DOHH2 (cell line): ENCODE measurements around the gene SPN.

Experiments used
- CTCF ChIP-seq: fragments of 200-600 bp; sonication (generic); IDR thresholded peaks from one replicate; pipeline ENCODE4 v1.5.1; 2014; ENCODE audit warnings: antibody characterized with exemption, mild to moderate bottlenecking, low read depth, low read length; ENCODE audit not compliant: poor library complexity, severe bottlenecking
- EZH2phosphoT487 ChIP-seq: fragments of 200-600 bp; sonication (generic); IDR thresholded peaks from 2 replicates; pipeline ENCODE4 v1.6.1; 2017; ENCODE audit warnings: borderline replicate concordance, mild to moderate bottlenecking, antibody characterized with exemption, low read length, moderate library complexity, mixed read lengths

DNA sequence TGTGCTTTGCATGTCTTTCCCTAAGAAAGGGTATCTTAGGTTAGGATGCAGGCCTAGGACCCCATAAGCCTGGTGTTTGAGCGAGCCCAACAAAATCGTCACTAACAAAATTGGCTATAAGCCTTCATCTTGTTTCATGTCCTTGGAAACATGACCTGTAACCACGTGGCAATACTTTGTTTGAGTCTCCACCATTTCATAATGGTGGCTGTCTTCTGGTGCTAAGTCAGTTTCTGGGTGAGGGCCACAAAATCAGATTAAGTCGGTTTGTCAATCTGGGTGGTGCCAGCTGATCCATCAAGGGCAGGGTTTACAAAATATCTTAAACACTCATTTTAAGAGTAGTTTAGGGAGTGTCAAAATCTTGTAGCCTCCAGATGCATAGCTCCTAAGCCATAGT lies 49.8 kb downstream of the SPN start:
- TF ChIP-seq CTCF (no peak), EZH2phosphoT487 (no peak)
